Measurements from ENCODE around the gene ASCL1.

DNA sequence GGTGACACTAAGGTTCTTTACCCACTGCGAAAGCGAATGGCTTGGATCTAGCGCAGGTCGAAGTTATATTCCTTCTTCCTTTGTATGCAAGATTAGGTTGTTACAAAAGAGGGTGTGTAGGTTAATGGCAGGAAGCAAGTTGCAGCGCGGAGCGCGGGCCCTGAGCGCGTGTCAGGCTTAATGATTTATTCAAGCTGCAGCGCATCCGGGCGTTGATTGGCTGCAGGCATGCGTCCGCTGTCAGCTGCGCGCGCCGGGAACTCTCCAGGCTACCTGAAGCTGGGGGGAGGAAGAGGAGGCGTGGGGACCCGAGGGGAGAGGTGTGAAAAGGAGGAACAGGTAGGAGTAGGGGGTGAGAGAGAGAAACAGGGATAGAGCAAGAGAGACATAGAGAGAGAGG lies 7.4 kb downstream of the ASCL1 start:
- TF ChIP-seq, protein P1, sequence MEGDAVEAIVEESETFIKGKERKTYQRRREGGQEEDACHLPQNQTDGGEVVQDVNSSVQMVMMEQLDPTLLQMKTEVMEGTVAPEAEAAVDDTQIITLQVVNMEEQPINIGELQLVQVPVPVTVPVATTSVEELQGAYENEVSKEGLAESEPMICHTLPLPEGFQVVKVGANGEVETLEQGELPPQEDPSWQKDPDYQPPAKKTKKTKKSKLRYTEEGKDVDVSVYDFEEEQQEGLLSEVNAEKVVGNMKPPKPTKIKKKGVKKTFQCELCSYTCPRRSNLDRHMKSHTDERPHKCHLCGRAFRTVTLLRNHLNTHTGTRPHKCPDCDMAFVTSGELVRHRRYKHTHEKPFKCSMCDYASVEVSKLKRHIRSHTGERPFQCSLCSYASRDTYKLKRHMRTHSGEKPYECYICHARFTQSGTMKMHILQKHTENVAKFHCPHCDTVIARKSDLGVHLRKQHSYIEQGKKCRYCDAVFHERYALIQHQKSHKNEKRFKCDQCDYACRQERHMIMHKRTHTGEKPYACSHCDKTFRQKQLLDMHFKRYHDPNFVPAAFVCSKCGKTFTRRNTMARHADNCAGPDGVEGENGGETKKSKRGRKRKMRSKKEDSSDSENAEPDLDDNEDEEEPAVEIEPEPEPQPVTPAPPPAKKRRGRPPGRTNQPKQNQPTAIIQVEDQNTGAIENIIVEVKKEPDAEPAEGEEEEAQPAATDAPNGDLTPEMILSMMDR (conservative IDR thresholded peaks at IDR 0.05) = no peak
- no peak for TF ChIP-seq EZH2 (IDR thresholded peaks at IDR 0.05; ENCODE audit: low read depth)

Measured in PC-9 (cell line).